HEK293T (cell line): ENCODE measurements around the gene ATG101.

Experiments used
- ARNT ChIP-seq: fragments of 450-650 bp; IDR thresholded peaks from 2 replicates; pipeline ENCODE4 v1.6.1; 2017; ENCODE audit warnings: mild to moderate bottlenecking
- BHLHE40 ChIP-seq: fragments of 450-650 bp; IDR thresholded peaks from 2 replicates; pipeline ENCODE4 v1.6.1; 2016; ENCODE audit warnings: mild to moderate bottlenecking, moderate library complexity, borderline replicate concordance
- FOXA1 ChIP-seq: fragments of 450-650 bp; IDR thresholded peaks from 2 replicates; pipeline ENCODE4 v1.6.1; 2016; ENCODE audit warnings: mild to moderate bottlenecking
- FOXK2 ChIP-seq: fragments of 450-650 bp; IDR thresholded peaks from 2 replicates; pipeline ENCODE4 v1.6.1; 2016; ENCODE audit warnings: mild to moderate bottlenecking
- FOXM1 ChIP-seq: fragments of 450-650 bp; IDR thresholded peaks from 2 replicates; pipeline ENCODE4 v1.6.1; 2017; ENCODE audit warnings: mild to moderate bottlenecking, borderline replicate concordance
- LEF1 ChIP-seq: fragments of 450-650 bp; IDR thresholded peaks from 2 replicates; pipeline ENCODE4 v1.6.1; 2017; ENCODE audit warnings: mild to moderate bottlenecking, borderline replicate concordance
- NFRKB ChIP-seq: fragments of 450-650 bp; IDR thresholded peaks from 2 replicates; pipeline ENCODE4 v1.6.1; 2016; ENCODE audit warnings: mild to moderate bottlenecking, moderate library complexity
- PKNOX1 ChIP-seq: fragments of 450-650 bp; IDR thresholded peaks from 2 replicates; pipeline ENCODE4 v1.6.1; 2016
- SP1 ChIP-seq: fragments of 450-650 bp; IDR thresholded peaks from 2 replicates; pipeline ENCODE4 v1.6.1; 2017
- SUZ12 ChIP-seq: fragments of 450-650 bp; IDR thresholded peaks from 2 replicates; pipeline ENCODE4 v1.6.1; 2016; ENCODE audit warnings: mild to moderate bottlenecking
- TARDBP ChIP-seq: fragments of 450-650 bp; IDR thresholded peaks from 2 replicates; pipeline ENCODE4 v1.6.1; 2016
- ZNF384 ChIP-seq: fragments of 450-650 bp; IDR thresholded peaks from 2 replicates; pipeline ENCODE4 v1.6.1; 2016

GRCh38 chr12:52027085-52027843 lies 42.5 kb upstream of the ATG101 start:
- no peak for TF ChIP-seq ZNF384
- TF ChIP-seq SUZ12: no peak
- no peak for TF ChIP-seq ARNT
- no peak for TF ChIP-seq TARDBP
- TF ChIP-seq FOXA1: no peak
- no peak for TF ChIP-seq NFRKB
- TF ChIP-seq FOXK2: no peak
- TF ChIP-seq SP1: no peak
- no peak for TF ChIP-seq LEF1
- TF ChIP-seq FOXM1: no peak
- TF ChIP-seq BHLHE40: no peak
- TF ChIP-seq PKNOX1: no peak
